ENCODE measurements around the gene SNRNP70.

The SNRNP70 gene

GRCh38 chr19:49101160-49101559 lies 15.9 kb downstream of the SNRNP70 start:
- DNase-seq (ENCODE audit: low read depth in 2 of 2) = no peak

GRCh38 chr19:49102303-49102702 lies 17.1 kb downstream of the SNRNP70 start:
- DNase-seq (ENCODE audit: low read depth in 2 of 2) = no peak

GRCh38 chr19:49103331-49104085 lies 18.3 kb downstream of the SNRNP70 start:
- no peak for DNase-seq (ENCODE audit: low read depth in 2 of 2)

- no peak for DNase-seq (ENCODE audit: low read depth in 2 of 2)
Measured at GRCh38 chr19:49104229-49104864, 19.1 kb downstream of the SNRNP70 start.

GRCh38 chr19:49106648-49107135 lies 21.4 kb downstream of the SNRNP70 start:
- peak; percentile 34 to 37 for DNase-seq (ENCODE audit: low read depth in 2 of 2)

GRCh38 chr19:49107625-49108459 lies 22.6 kb downstream of the SNRNP70 start:
- no peak for DNase-seq (ENCODE audit: low read depth in 2 of 2)

- DNase-seq (ENCODE audit: low read depth in 2 of 2) = no peak
Measured at GRCh38 chr19:49109051-49109450, 23.8 kb downstream of the SNRNP70 start.

GRCh38 chr19:49109569-49110233 lies 24.4 kb downstream of the SNRNP70 start:
- no peak for DNase-seq (ENCODE audit: low read depth in 2 of 2)

- no peak for DNase-seq (ENCODE audit: low read depth in 2 of 2)
Measured at GRCh38 chr19:49110567-49110966, 25.3 kb downstream of the SNRNP70 start.

GRCh38 chr19:49111218-49111998 lies 26.2 kb downstream of the SNRNP70 start:
- no peak for DNase-seq (ENCODE audit: low read depth in 2 of 2)

- DNase-seq (ENCODE audit: low read depth in 2 of 2) = peak; percentile 62 to 67
Measured at GRCh38 chr19:49113762-49114629, 28.7 kb downstream of the SNRNP70 start, which contains the start of gene LIN7B. TSS of gene LIN7B (plus strand) at chr19:49114370. CDS start at chr19:49114405, 35 bp downstream.

- DNase-seq (ENCODE audit: low read depth in 2 of 2) = peak; percentile 15 to 40
Measured at GRCh38 chr19:49114630-49115363, 29.5 kb downstream of the SNRNP70 start.

- no peak for DNase-seq (ENCODE audit: low read depth in 2 of 2)
Measured at GRCh38 chr19:49116544-49116943, 31.3 kb downstream of the SNRNP70 start.

- no peak for DNase-seq (ENCODE audit: low read depth in 2 of 2)
Measured at GRCh38 chr19:49117677-49118564, 32.7 kb downstream of the SNRNP70 start.

- DNase-seq (ENCODE audit: low read depth in 2 of 2) = peak; percentile 89 to 90
Measured at GRCh38 chr19:49118565-49119410, 33.5 kb downstream of the SNRNP70 start, which contains the start of gene C19orf73. TSS of gene C19orf73 (minus strand) at chr19:49119143. CDS start at chr19:49119022, 121 bp downstream.

- DNase-seq (ENCODE audit: low read depth in 2 of 2) = no peak
Measured at GRCh38 chr19:49119411-49120324, 34.4 kb downstream of the SNRNP70 start, which contains the start of gene PPFIA3. TSS of gene PPFIA3 (plus strand) at chr19:49119544. CDS start at chr19:49127874, 8,330 bp downstream.
